Left colon (tissue), 2 donors: Measurements from ENCODE around the gene RUNX2. TPM values are rescaled to one million over a fixed set of nuclear protein-coding genes. Genes with fewer than 3 reads are reported as not detected.
A peak's percentile ranks its signal among the peaks of the same experiment; 100 is the strongest.

Experiments used
- ATAC-seq: fragments of 200-7000 bp; cut with Tn5 transposase; one replicate; pipeline ENCODE4 v1.9.1; 2020; ENCODE audit warnings: mild to moderate bottlenecking, moderate library complexity
- DNase-seq, 2 donors: peaks; one replicate each; pipeline ENCODE4 v3.0.0-alpha.2; 2020
- intact Hi-C, 2 donors: fragments of 100-400 bp; cut with DNase I in 1 of 2; cut with micrococcal nuclease in 1 of 2; formaldehyde crosslinking; loops; one replicate each; pipeline versions ENCODE4 v1.11.2 to v1.14.0; 2022; cut with DNase I, micrococcal nuclease
- total RNA-seq, 2 donors: library from RNA; stranded (reverse); fragmentation: NEBNext Ultra II Directional; extraction: Animal tissue kit (Norgen Biotek cat#: 25700); gene quantifications; one replicate each; pipeline ENCODE4 v1.2.1, GENCODE V29; 2021
- donor health status: DM: no; HTN: no; CAD: no.
- donor health status: DM: yes; HTN: yes; CAD: no.

RUNX2 gene
- total RNA-seq, 2 donors from 2014 or later = 2.5 to 3.5 TPM

- intact Hi-C loops = loop anchor here in 1 of 2 donors (10.0 kb wide), 1 partner anchor 127 kb away; no protein-coding TSS in a partner anchor
- ATAC-seq (no peak), DNase-seq (no peak)
Observed at GRCh38 chr6:45587229-45588060, 259.3 kb downstream of the RUNX2 start.

DNA sequence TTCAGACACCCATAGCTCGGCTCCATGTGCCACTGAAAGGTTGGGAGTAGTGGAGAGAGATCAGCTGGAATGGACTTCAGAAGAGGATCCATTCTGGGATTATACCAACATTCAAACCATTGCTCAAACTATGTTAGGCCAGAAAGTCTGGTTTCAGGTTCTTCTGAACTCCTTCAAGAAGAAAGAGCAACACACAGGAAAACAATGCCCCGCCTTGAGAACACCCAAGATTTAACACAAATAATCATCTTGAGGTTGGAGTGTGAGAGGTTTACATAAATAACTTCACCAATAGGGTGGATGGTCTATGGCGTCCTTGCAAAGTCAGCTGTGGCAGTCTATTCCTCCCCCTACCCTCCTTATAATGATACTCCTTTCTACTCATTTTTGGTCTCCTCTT is 261.2 kb downstream of the RUNX2 start:
- DNase-seq = no peak
- intact Hi-C loops = loop anchor here in 1 of 2 donors (10.0 kb wide), 1 partner anchor 125 kb away; no protein-coding TSS in a partner anchor
- no peak for ATAC-seq

DNA sequence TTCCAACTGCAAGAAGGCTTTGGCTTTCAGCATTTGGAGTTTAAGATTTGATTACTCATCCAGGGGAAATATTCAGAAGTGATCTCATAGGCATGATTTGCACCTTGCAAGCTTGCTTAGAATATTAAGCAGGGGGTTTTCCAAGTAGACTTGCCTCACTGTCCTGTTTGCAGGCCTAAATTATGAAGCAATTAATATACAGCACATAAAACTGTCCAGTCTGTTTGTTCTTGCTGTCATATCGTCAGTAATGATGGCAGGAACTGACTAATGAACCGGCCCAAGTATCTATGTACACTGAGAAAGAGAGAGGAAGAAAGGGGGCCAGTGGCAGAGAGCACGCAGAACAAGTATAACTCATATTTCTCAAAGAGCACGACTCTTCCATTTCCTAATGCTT is 262.1 kb downstream of the RUNX2 start:
- intact Hi-C loops = no loop called here
- ATAC-seq (no peak), DNase-seq (no peak)

GRCh38 chr6:45590696-45591184 is 262.6 kb downstream of the RUNX2 start:
- ATAC-seq = no peak
- DNase-seq = peak in 1 of 2 donors; percentile 43
- intact Hi-C loops = no loop called here

- DNase-seq = no peak
- intact Hi-C loops = no loop called here
- ATAC-seq = no peak
Observed at GRCh38 chr6:45591306-45591705, 263.2 kb downstream of the RUNX2 start.

GRCh38 chr6:45591890-45592289 is 263.8 kb downstream of the RUNX2 start:
- intact Hi-C loops = no loop called here
- ATAC-seq (no peak), DNase-seq (no peak)

GRCh38 chr6:45592991-45593390 is 264.9 kb downstream of the RUNX2 start:
- intact Hi-C loops = no loop called here
- no peak for ATAC-seq
- no peak for DNase-seq

GRCh38 chr6:45595010-45595851 is 267.1 kb downstream of the RUNX2 start:
- no peak for DNase-seq
- ATAC-seq = no peak
- intact Hi-C loops = no loop called here

DNA sequence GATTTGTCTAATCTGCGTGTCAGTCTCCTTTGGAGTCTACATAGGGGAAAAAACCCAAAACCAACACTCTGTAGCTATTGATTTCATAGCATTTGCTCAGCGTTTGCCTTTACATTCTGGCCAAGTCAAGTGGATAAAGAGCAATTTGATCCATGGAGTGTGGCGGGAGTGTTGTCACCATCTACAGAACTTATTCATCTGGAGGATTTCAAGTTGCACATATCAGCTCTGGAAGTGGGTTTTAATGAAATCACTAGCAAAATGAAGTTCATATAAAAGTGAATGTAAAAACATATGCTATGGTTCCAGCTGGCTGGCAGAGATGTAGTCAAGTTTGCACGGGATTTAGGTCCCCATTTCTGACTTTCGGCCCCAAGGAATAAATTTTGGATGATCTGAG is 269.3 kb downstream of the RUNX2 start:
- intact Hi-C loops = no loop called here
- DNase-seq (no peak), ATAC-seq (no peak)

DNA sequence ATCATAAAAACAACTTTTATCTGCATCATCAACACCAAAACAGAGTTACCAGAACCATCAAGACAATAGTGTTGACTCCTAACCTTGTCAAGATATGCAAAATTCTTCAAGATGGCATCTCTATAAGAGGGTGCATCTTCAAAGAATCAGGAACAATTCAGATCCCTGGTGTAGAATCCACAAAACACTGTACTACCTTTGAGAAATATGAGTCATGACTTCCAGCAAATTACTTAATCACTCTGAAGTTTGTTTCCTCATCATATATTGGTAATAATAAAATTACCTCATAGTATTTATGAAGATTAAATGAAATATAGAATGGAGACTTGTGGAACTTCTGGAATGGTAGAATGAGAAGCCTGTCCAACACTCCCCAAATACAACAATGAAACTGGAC is 270.9 kb downstream of the RUNX2 start:
- intact Hi-C loops = no loop called here
- DNase-seq (no peak), ATAC-seq (no peak)

- no peak for ATAC-seq
- DNase-seq = no peak
- intact Hi-C loops = no loop called here
Observed at GRCh38 chr6:45605971-45606370, 277.8 kb downstream of the RUNX2 start.

- intact Hi-C loops = no loop called here
- DNase-seq = no peak
Observed at GRCh38 chr6:45606831-45607400, 278.8 kb downstream of the RUNX2 start.

GRCh38 chr6:45607798-45608197 is 279.7 kb downstream of the RUNX2 start:
- peak; percentile 77 for ATAC-seq
- DNase-seq = no peak
- intact Hi-C loops = no loop called here

More at GRCh38 chr6:45606831-45607400, 278.8 kb downstream of the RUNX2 start:
- peak; percentile 45 for ATAC-seq

GRCh38 chr6:45608252-45608913 is 280.3 kb downstream of the RUNX2 start:
- DNase-seq (no peak), ATAC-seq (no peak)
- intact Hi-C loops = no loop called here

DNA sequence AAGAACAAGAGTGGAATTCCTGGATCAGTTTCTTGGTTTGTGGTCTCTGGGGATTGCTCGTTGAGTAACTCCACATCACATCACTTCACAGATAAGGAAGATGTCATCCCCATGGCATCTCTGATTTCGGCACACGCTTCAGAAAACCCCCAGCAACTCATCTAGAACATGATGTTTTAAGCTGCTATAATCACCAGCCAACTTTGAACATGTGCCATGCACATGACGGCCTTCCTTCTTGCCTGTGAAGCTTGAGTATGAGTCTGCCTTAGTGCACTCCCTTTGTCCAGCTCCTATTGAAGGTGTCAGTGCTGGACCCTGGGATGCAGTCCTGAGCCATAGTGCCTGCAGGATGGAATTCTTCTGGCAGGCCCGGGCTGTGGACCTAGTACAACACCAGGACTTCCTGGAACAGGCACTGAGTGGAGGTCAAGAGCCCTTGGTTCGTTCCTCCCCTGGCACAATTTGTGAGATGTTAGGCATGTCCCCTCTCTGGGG is 281.1 kb downstream of the RUNX2 start:
- DNase-seq (no peak), ATAC-seq (no peak)
- intact Hi-C loops = no loop called here

- DNase-seq (no peak), ATAC-seq (no peak)
- intact Hi-C loops = no loop called here
Observed at GRCh38 chr6:45610374-45610773, 282.2 kb downstream of the RUNX2 start.

GRCh38 chr6:45610832-45611231 is 282.7 kb downstream of the RUNX2 start:
- peak; percentile 66 for ATAC-seq
- intact Hi-C loops = no loop called here

DNA sequence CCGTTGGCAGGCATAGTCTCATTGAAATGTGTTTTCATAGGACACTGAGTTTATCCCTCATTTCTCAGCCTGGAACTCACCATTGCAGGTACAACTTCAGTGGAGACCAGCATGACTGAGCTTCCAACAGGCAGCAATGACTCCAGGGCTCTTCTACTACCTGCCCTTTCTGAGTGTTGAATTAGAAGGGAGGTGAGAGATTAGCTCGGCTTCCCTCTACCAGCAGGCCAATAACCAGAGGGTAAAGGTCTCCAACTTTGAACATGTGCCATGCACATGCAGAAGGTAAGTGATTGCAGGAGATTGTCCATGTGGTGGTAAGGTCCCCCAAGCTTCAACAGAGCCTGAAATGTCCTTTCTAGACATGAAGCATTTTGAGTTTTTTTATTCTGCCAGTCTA is 283.4 kb downstream of the RUNX2 start:
- intact Hi-C loops = no loop called here
- peak; percentile 66 for ATAC-seq
- DNase-seq = no peak

More at GRCh38 chr6:45610832-45611231, 282.7 kb downstream of the RUNX2 start:
- DNase-seq = no peak

- no peak for DNase-seq
- intact Hi-C loops = no loop called here
- no peak for ATAC-seq
Observed at GRCh38 chr6:45613656-45614055, 285.5 kb downstream of the RUNX2 start.
